ENCODE results near the gene RALGAPB.
"Not testable (repeated sequence)": the region's sequence is repeated elsewhere in the genome, so short reads cannot be mapped to it uniquely, and the experiment has no call there.

The RALGAPB gene

DNA sequence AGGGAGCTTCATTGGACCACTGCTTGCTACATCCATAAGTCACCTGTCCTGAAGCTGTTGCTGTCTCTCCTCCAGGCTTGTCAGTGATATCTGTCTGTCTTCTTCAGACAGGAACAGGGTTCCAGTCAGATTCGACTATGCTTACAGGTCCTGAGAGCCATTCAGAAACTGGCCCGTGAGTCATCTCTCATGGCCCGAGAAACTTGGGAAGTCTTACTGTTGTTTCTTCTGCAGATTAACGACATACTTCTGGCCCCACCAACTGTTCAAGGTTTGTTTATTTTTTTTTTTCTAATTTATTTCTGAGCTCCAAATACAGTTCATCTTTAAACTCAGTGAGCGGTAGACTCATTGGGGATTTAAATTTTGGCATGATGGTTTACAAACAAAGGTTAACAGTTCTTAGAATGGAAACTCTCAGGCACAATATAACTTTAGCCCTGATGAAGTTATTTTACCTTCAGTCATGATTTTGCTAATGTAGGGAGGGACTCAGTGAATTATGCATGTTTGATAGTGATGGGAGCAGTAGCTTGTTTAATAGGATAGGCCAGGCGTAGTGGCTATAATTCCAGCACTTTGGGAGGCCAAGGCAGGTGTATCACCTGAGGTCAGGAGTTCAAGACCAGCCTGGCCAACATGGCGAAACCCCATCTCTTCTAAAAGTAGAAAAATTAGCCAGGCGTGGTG is 24.7 kb downstream of the RALGAPB start:
- DNase-seq (ENCODE audit: low read depth), result no peak

DNA sequence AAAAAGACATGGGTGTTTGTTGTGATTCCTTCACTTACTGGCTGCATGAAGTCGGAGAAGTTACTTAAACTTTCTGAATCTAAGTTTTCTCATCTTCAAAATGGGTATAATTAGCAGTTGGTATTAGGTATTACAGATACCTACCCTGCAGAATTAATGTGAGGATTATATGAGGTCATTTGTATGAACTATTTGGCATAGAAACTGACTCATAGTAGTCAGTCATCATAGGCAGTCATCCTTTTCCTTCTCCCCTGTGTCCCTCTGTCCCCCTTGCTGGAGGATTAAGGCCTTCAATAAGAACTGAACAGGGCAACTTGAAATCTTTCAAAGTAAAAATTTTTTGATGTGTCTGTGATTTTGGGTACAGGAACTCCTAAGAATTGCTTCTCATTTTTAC is 26.3 kb downstream of the RALGAPB start:
- DNase-seq (ENCODE audit: low read depth), result no peak

DNA sequence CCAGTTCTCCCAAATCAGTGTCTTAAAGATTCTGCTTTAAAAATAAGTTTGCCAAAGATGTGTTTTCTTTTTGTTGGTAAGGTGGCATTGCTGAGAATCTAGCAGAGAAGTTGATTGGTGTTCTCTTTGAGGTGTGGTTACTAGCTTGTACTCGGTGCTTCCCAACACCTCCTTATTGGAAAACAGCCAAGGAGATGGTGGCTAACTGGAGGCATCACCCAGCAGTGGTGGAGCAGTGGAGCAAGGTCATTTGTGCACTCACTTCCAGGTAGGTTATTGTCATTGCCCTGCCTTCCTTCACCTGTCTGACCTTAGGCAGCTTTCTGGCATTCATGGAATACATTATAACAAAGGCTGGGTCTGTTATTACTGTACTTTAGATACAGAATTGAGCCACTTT is 26.7 kb downstream of the RALGAPB start:
- no peak for DNase-seq (ENCODE audit: low read depth)

DNA sequence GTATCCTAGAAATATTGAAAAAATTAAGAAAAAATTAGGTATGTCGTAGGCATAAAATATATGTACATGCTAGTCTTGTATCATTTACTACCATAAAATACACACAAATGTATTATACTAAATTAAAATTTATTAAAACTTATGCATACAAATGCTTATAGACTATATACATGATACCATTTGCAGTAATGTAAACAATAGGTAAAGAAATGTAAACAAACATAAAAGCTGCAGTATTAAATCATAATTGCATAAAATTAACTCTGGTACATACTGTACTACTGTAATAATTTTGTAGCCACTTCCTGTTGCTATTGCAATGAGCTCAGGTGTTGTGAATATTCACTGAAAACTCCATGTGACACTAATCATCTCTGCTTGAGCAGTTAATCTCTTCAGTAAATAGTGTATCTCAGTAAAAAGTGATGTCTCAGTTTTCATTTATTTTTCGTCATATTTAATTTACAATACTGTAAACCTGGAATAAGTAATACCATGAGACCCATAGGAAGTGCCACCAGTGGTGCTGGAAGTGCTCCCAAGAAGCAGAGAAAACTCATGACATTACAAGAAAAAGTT is 29.3 kb downstream of the RALGAPB start:
- DNase-seq (ENCODE audit: low read depth), result no peak

DNA sequence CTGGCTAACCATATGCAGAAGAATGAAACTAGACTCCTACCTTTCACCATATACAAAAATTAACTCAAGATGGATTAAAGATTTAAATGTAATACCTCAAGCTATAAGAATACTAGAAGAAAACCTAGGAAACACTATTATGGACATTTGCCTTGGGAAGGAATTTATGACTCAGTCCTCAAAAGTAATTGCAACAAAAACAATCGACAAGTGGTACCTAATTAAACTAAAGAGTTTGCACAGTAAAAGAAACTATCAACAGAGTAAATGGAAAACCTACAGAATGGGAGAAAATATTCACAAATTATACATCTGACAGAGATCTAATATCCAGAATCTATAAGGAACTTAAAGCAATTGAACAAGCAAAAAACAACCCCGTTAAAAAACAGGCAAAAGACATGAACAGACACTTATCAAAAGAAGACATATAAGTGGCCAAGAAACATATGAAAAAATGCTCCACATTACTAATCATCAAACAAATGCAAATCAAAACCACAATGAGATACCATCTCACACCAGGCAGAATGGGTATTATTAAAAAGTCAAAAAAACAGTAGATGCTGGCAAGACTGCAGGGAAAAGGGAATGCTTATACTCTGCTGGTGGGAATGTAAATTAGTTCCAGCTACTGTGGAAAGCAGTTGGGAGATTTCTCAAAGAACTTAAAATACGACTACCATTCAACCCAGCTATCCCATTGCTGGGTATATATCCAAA is 31.9 kb downstream of the RALGAPB start:
- DNase-seq (ENCODE audit: low read depth), result no peak

DNA sequence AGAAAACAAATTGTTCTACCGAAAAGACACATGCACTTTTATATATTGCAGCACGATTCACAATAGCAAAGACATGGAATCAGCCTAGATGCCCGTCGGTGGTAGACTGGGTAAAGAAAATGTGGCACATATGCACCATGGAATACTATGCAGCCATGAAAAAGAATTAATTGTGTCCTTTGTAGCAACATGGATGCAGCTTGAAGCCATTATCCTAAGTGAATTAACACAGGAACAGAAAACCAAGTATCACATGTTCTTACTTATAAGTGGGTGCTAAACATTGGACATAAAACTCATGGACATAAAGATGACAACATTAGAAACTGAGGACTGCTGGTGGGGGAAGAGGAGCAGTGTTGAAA is 32.4 kb downstream of the RALGAPB start:
- DNase-seq (ENCODE audit: low read depth), result no peak

DNA sequence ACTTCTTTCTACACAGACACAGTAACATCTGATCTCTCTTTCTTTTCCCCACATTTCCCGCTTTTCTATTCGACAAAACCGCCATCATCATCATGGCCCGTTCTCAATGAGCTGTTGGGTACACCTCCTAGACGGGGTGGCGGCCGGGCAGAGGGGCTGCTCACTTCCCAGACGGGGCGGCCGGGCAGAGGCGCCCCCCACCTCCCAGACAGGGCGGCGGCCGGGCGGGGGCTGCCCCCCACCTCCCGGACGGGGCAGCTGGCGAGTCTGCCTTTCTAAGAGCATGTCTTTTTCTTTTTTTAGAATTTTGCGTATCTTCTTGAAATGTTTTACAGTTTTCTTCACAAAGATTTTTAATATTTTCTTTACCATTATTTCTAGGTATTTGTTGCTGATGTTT is 39.1 kb downstream of the RALGAPB start:
- not testable (repeated sequence) for DNase-seq (ENCODE audit: low read depth)

DNA sequence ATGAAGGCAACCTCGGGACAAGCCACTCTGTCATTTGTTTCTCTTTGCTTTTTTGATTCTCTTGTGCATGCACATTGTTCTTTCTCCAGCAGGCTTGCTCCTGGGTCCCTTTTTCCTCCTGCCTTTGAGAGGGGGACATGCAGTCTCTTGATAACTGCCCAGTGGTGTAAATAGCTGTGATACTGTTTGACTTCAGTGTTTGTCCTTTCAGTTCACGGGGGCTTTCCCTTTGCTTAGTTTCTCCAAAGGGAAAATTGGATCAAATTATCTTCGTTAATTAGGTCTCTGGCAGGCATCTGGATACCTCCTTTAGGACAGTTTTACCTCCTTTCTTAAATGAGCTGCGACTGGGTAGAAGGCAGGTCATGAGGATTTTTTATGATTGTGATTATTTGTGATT is 41.5 kb downstream of the RALGAPB start:
- no peak for DNase-seq (ENCODE audit: low read depth)

DNA sequence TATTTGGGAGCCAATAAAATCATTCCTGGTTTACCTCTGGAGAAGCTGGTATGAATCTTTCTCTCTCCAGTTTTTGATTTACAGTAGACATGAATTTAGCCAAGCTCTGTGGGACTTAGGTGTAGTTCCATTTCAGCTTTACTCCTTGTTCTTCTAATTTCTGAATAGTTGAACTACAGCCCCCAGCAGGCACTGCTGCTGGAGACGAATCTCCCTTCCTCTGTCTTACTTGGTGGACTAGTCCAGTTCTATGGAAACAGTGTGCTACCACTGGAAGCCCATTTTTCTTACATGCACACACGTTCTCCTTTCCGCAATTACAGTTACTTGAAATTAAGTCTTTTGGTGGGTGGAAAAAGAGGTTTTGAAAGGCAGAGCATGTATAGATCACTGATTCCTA is 42.3 kb downstream of the RALGAPB start:
- DNase-seq (ENCODE audit: low read depth), result no peak

DNA sequence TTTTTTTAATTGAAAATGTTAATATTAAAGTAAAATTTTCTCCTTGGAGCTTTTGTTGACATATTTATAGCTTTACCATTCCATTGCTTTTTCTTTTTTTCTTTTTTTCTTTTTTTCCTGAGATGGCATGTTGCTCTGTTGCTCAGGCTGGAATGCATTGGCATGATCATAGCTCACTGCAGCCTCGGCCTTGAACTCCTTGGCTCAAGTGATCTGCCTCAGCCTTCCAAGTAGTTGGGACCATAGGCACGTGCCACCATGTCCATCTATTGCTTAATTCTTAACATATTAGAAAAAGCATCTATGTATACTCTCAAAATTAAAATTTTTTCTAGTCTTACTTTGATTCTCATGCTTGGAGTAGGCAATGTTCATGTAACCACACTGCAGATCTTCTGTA is 43.0 kb downstream of the RALGAPB start:
- no peak for DNase-seq (ENCODE audit: low read depth)

DNA sequence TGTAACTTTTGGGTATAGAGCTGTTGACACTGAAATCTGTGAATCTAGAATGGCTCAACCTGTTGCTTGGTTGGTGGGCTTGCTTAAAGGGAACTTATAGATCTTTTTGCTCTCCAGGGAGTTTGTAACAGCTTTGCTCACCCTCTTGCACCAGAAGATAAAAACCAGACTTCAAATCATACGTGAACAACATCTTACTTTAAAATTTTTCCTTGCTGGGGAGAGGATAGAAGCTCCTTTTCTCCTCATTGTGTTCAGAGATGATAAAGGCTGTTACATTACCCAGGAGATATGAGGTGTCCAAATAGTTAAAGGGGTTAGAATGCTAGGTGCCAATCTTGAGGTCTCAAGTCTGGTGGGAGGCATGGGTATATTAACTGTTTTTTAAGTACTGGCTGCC is 46.8 kb downstream of the RALGAPB start:
- no peak for DNase-seq (ENCODE audit: low read depth)

DNA sequence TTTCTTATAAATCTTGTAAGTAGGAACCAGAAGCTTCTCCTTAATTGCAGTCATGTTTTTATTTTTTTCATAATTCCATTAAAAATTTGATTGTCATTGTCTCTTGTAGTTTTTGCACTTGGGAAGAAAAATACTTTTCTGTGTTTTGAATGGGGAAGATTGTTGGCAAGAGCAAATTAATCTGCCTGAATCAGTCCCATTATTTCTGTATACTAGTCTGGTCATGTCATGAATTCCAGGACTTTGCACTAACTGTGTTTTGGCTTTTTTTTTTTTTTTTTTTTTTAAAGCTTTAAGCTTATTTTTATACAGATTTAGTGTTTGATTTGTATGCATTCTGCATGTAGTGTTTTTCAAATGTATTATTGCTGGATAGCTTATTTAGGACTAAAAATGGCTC is 47.6 kb downstream of the RALGAPB start:
- DNase-seq (ENCODE audit: low read depth), result no peak

DNA sequence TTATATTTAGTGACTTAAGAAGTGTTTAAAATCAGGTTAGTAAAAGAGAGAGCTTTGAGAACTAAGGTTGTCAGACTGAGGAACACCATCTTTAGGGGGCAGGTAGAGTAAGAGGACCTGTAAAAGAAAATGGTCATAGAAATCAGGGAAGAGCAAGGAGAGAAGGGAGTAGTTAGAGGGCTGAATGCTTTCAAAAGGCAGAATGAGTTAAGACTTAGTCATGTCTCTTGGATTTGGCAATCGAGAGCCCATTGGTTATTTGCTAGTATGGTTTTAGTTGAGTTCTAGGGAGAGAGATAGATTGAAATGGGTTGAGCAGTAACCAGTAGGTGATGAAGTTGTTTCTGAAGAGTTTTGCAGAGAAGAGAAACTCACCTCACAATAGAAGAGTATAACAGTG is 51.1 kb downstream of the RALGAPB start:
- DNase-seq (ENCODE audit: low read depth), result no peak

DNA sequence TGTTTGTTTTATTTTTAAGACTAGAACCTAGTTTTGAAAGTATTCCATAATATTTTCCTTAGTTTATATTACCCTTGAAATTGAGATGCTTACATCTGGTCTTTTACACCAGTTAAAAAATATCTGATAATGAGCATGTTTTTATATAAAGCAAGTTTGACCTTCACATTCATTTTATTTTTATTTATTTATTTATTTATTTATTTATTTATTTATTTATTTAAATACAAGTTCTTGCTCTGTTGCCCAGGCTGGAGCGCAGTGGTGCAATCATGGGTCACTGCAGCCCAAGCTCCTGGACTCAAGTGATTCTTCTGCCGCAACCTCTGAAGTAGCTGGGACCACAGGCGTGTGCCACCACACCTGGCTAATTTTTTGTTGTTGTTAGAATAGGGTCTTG is 55.5 kb downstream of the RALGAPB start:
- DNase-seq (ENCODE audit: low read depth), result no peak

DNA sequence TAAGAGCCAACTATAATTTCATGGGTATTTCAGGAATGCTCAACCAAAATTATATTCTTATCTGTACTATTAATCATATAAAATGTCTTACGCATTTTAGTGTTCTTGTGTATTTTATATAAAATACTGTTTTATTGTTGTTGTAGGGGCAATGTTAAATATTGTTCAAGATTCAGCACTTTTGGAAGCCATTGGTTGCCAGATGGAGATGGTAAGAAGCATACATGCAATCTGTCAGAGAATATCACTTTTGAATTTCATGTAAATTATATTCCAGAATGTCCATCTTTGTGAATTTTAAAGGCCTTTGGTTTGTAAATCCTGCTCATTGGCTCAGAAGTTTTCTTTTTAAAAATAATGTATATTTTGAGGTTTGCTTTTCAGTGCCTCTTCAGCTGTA is 58.4 kb downstream of the RALGAPB start:
- no peak for DNase-seq (ENCODE audit: low read depth)

DNA sequence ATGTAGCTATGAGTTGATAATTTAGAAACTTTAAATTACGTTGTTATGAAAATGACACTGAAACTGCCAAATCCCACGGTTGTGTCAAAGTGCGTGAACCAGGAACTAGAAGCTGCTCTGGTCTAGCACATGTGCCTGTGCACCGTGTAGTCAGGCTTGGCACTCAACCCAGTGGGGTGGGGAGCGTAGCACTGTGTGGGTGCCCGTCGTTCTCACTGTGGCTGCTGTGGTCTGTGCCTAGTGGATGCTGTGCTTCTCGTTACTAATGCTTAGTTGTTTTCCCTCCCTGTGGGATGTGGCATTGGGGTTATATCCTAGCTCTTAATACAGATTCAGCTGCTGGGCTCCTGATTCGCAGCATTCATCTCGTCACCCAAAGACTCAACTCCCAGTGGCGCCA is 62.1 kb downstream of the RALGAPB start:
- DNase-seq (ENCODE audit: low read depth), result no peak

DNA sequence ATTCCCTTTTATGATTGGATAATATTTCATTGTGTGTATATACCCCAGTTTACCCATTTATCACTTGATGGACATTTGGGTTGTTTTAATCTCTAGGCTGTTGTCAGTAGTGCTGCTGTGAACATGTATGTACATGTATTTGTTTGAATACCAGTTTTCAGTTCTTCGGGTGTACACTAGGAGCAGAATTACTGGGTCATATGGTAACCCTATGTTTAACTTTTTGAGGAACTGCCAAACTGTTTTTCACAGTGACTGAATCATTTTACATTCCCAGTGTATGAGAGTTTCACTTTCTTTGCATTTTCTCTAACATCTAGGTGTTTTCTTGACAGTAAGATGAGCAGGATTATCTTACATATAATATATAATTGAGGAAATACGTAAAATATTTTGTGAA is 63.7 kb downstream of the RALGAPB start:
- DNase-seq (ENCODE audit: low read depth), result no peak

DNA sequence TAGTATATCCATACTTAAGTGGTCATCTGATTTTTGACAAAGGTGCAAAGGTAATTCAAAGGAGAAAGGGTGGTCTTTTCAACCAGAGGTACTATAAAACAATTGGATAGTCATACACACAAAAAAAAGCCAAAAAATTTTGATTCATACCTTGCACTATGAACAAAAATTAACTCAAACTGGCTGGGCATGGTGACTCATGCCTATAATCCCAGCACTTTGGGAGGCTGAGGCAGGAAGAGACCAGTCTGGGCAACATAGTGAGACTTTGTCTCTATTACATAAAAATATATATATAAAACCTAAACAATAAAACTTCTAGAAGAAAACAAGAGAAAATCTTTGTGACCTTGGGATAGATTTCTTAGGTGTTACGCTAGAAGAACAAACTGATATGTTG is 64.5 kb downstream of the RALGAPB start:
- DNase-seq (ENCODE audit: low read depth), result no peak

DNA sequence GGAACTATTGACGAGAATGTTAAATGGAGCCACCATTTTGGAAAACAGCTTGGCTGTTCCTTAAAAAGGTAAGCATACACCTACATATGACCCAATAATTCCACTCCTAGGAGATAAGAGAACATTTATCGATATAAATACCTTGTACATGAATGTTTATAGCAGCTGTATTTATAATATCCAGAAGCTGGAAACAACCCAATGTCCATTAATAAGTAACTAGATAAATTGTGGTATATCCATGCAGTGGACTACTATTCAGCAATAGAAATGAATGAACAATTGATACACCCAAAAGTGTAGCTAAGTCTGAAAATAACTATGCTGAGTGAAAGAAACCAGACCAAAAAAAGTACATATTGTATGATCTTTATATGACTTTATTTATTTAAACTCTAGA is 66.1 kb downstream of the RALGAPB start:
- DNase-seq (ENCODE audit: low read depth), result no peak

DNA sequence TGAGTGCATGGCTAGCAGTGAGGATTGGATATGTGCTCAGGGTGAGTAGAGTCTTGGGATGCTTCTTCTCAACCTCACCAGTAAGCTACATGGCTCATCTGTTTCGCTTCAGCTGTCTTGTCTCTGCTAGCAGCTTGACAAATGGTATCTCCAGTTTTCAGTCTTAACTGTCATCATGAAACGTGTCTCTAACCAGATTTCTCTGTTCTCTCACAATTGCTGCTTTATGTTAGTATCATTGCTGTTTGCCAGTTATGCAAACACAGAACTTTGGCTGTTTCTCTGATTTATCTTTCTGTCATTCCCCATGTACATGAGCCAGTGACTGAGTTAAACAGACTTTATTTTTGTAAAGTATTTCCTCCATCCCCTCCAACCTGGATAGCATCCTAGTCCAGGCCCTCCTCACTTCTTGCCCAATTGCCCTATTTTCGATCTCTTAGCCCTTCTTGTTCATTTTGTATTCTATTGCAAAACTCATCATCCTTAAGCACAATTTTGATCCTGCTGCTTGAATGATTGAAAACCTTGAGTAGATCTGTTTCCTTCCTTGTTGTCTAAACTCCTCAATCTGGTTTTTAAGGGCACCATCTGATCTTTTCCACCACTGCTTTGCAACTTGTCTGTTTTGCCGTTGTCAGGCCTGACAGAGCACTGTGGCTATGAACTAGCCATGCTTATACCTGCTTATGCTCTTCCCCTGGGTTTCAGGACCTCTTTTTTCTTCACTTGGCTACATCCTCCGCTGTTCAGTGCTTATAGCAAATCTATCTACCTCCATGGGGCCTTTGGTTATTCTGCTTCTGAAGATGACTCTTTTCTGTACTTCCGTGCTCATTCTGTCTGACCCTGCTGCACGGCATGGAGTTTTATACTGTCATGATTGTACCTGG is 70.6 kb downstream of the RALGAPB start:
- no peak for DNase-seq (ENCODE audit: low read depth)

DNA sequence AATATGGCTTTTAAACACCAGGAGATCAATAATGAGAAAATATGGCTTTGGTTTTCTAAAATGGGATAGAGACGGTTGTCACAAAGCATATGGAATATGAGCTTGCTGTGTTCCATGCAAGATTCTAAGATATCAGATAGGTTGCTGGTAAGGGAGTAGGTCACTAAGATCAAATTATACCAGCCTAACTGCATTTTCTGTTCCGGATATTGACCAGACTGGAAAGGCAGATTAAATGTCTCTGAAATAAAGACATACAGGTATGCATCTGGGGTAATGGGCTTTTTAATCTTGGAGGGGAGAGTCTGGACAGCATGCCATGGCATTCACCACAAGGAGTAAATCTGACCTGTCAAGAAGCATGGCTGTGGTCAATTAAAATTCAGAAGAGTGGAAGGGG is 73.1 kb downstream of the RALGAPB start:
- no peak for DNase-seq (ENCODE audit: low read depth)

DNA sequence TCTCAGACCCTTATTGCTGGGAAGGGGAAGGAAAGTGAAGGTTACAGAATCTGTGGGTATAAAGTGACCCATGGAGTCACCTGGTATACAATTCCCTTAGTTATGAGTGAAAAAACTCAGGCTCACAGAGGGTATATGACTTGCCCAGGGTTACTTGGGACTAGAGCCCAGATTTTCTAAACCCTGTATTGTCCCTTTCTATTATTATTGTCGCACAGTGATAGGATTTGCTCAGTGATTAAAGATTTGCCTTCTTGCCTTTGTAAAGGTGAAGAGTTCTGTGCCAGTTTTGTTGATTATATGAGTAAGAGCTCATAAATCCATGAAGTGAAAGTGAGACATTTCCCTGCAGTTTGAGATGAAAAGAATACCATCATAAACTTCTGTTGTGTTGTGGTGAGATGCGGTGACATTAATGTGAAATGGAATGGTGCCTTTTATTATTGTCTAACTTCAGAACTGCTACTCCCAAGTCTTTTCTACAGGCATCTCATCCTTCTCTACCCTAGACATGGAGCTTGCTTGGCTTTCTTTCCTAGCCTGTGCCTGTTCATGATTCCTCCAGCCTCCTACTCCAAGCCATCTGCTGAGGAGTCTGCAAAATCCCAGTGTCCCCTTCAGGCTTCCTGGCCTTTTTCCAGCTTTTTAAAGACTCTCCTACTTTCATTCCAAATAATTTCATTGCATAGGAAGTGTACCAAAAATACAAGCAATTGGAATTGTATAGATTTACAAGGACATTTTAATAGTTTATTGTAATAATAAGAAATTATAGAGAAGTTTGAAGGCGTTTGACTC is 74.8 kb downstream of the RALGAPB start:
- DNase-seq (ENCODE audit: low read depth), result no peak
